ENCODE data around the gene QSER1.

GRCh38 chr11:32881286-32881685 is 11.3 kb upstream of the QSER1 start:
- TF ChIP-seq CTCF (conservative IDR thresholded peaks at IDR 0.05) (no peak), ZFX (IDR thresholded peaks at IDR 0.05) (no peak)
